Measurements from ENCODE around the gene HFE. TPM values are rescaled to one million over a fixed set of nuclear protein-coding genes. Genes with fewer than 3 reads are reported as not detected.
"Not testable (repeated sequence)": the region's sequence is repeated elsewhere in the genome, so short reads cannot be mapped to it uniquely, and the experiment has no call there.

The HFE gene
- total RNA-seq: 3.5 and 4.4 TPM in 2 replicates
- polyA plus RNA-seq (2012): 17.2 TPM

- peak; percentile 64 for DNase-seq (ENCODE audit: low read depth)
Observed at GRCh38 chr6:26087284-26088115, at the start of gene HFE. Gene HFE, plus strand, starts transcription at chr6:26087429. Its CDS starts 12 bp downstream, at chr6:26087441.

GRCh38 chr6:26041946-26042345 is 45.3 kb upstream of the HFE start:
- DNase-seq (ENCODE audit: low read depth): no peak

GRCh38 chr6:26043384-26044139 is 43.7 kb upstream of the HFE start:
- DNase-seq (ENCODE audit: low read depth): peak; percentile 66

- no peak for DNase-seq (ENCODE audit: low read depth)
Observed at GRCh38 chr6:26044140-26045064, 42.8 kb upstream of the HFE start.

GRCh38 chr6:26045065-26045927 is 41.9 kb upstream of the HFE start:
- DNase-seq (ENCODE audit: low read depth): peak; percentile 86

- no peak for DNase-seq (ENCODE audit: low read depth)
Observed at GRCh38 chr6:26045928-26046368, 41.3 kb upstream of the HFE start.

GRCh38 chr6:26047329-26047728 is 39.9 kb upstream of the HFE start:
- DNase-seq (ENCODE audit: low read depth): not testable (repeated sequence)

GRCh38 chr6:26048590-26048989 is 38.6 kb upstream of the HFE start:
- DNase-seq (ENCODE audit: low read depth): no peak

GRCh38 chr6:26051665-26052310 is 35.4 kb upstream of the HFE start:
- DNase-seq (ENCODE audit: low read depth): no peak

GRCh38 chr6:26052762-26053250 is 34.4 kb upstream of the HFE start:
- not testable (repeated sequence) for DNase-seq (ENCODE audit: low read depth)

- peak; percentile 32 for DNase-seq (ENCODE audit: low read depth)
Observed at GRCh38 chr6:26053992-26054780, 33.0 kb upstream of the HFE start.

- DNase-seq (ENCODE audit: low read depth): peak; percentile 96
Observed at GRCh38 chr6:26054781-26055718, 32.2 kb upstream of the HFE start.

- peak; percentile 90 for DNase-seq (ENCODE audit: low read depth)
Observed at GRCh38 chr6:26055719-26056582, 31.3 kb upstream of the HFE start.

GRCh38 chr6:26056583-26057350 is 30.5 kb upstream of the HFE start:
- DNase-seq (ENCODE audit: low read depth): peak; percentile 54

GRCh38 chr6:26057899-26058298 is 29.3 kb upstream of the HFE start:
- no peak for DNase-seq (ENCODE audit: low read depth)
